Activated CD4-positive, alpha-beta memory T cell treated with anti-CD3 and anti-CD28 coated beads for 36 hours (primary cell): Measurements from ENCODE around the gene ABCA2. TPM values are rescaled to one million over a fixed set of nuclear protein-coding genes. Genes with fewer than 3 reads are reported as not detected.

Experiments
- CTCF ChIA-PET: fragments of 350-600 bp; sonication (Branson Sonifier 250); formaldehyde crosslinking; loops from one replicate; lab custom pipeline; 2021; ENCODE audit warnings: antibody characterized with exemption, inconsistent platforms; lab: Charles Lee
- POLR2A ChIA-PET: fragments of 350-600 bp; sonication (Branson Sonifier 250); formaldehyde crosslinking; loops from one replicate; lab custom pipeline; 2021; ENCODE audit warnings: antibody characterized with exemption; lab: Charles Lee
- DNase-seq: peaks from one replicate; pipeline ENCODE4 v3.0.0-alpha.2; 2020
- H3K27ac Mint-ChIP-seq: one replicate; pipeline ENCODE4 v1.8.0; 2021; ENCODE audit warnings: mixed read lengths
- H3K27me3 Mint-ChIP-seq: one replicate; pipeline ENCODE4 v1.8.0; 2021; ENCODE audit warnings: mixed read lengths
- H3K36me3 Mint-ChIP-seq: one replicate; pipeline ENCODE4 v1.8.0; 2021; ENCODE audit warnings: mixed read lengths
- H3K4me1 Mint-ChIP-seq: one replicate; pipeline ENCODE4 v1.8.0; 2021; ENCODE audit warnings: low read depth, mixed read lengths
- H3K4me3 Mint-ChIP-seq: one replicate; pipeline ENCODE4 v1.8.0; 2021; ENCODE audit warnings: mild to moderate bottlenecking, mixed read lengths
- H3K9me3 Mint-ChIP-seq: one replicate; pipeline ENCODE4 v1.8.0; 2021; ENCODE audit warnings: mixed read lengths
- intact Hi-C: fragments of 100-400 bp; cut with micrococcal nuclease; formaldehyde crosslinking; loops from one replicate; pipeline ENCODE4 v1.15.1; 2023
- total RNA-seq, 2 experiments: library from RNA; stranded (reverse); gene quantifications; one replicate each; pipeline ENCODE4 v1.2.3, GENCODE V29; 2021

ABCA2 gene
- total RNA-seq, 2 experiments from 2014 or later = 22.1 to 22.9 TPM

DNA sequence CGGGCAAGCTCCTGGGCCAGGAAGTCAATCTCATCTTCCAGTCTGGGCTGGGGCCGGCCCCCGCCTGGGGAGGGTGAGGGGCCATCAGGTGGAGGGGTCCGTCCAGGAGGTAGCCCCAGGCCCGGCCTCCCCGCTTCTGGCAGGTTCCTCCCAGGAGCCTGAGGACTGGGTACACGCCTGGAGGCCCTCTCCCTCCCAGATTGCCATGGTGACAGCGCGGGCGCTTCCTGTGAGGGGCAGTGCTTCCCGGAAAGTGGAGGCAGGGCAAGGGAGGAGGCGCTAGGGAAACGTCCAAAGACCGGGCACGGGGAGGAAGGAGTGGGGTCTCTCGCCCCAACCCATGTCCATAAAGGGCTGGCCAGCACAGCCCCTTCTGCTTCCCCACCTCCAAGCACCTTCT lies 13.1 kb upstream of the ABCA2 start:
- intact Hi-C loops = no loop called here
- POLR2A ChIA-PET = no interaction called here
- no peak overlapping the region for H3K4me3 Mint-ChIP-seq
- CTCF ChIA-PET = no interaction called here
- H3K27ac Mint-ChIP-seq = no peak overlapping the region
- no peak for DNase-seq
- H3K36me3 Mint-ChIP-seq = peaks cover 6% of the 10 kb centered on the region
- peaks cover 6% of the 10 kb centered on the region for H3K4me1 Mint-ChIP-seq
- peaks cover 10% of the 10 kb centered on the region for H3K27me3 Mint-ChIP-seq
- no peaks in the 10 kb centered on the region for H3K9me3 Mint-ChIP-seq

GRCh38 chr9:137040568-137040967 lies 12.5 kb upstream of the ABCA2 start:
- Mint-ChIP-seq H3K9me3 (no peaks in the 10 kb centered on the region), H3K4me3 (no peak overlapping the region), H3K27ac (no peak overlapping the region), H3K4me1 (peaks cover 6% of the 10 kb centered on the region), H3K36me3 (peaks cover 6% of the 10 kb centered on the region), H3K27me3 (peaks cover 10% of the 10 kb centered on the region)
- intact Hi-C loops = no loop called here
- CTCF ChIA-PET = no interaction called here
- DNase-seq = no peak
- POLR2A ChIA-PET = no interaction called here

GRCh38 chr9:137039611-137040366 lies 11.8 kb upstream of the ABCA2 start:
- H3K36me3 Mint-ChIP-seq = peaks cover 6% of the 10 kb centered on the region
- CTCF ChIA-PET = interaction anchor here (1.0 to 5.8 kb wide), 2 partner anchors 13 to 27 kb away, joined by 4 to 56 read pairs; partner anchors contain the start of gene ABCA2
- intact Hi-C loops = loop anchor here (10.0 kb wide), 1 partner anchor 95 kb away; the partner anchor contains the start of genes C8G and FBXW5
- peaks cover 8% of the 10 kb centered on the region for H3K4me1 Mint-ChIP-seq
- H3K27me3 Mint-ChIP-seq = peaks cover 5% of the 10 kb centered on the region
- H3K4me3 Mint-ChIP-seq = no peak overlapping the region
- no peaks in the 10 kb centered on the region for H3K9me3 Mint-ChIP-seq
- no peak for DNase-seq
- H3K27ac Mint-ChIP-seq = no peak overlapping the region
- POLR2A ChIA-PET = no interaction called here

DNA sequence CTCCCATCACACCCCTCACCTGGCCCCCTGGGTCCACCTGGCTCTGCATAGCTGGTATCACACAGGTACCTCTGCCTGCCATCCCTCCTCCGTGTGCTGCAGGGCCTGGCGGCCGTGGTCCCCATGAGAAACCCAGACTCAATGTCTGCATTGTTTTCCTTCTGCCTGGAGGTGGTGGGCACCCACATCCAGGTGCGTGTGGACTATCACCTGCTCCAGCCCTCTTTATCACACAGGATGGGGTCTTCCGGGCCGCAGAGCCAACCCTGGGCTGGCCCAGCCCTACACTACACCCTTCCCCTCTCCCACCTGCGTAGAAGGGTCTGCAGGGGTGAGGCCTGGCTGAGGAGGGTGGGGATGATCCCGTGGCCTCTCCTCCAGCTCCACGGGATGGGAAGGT lies 10.9 kb upstream of the ABCA2 start:
- Mint-ChIP-seq H3K9me3 (no peaks in the 10 kb centered on the region), H3K27ac (no peak overlapping the region), H3K27me3 (peaks cover 2% of the 10 kb centered on the region), H3K4me3 (no peak overlapping the region), H3K4me1 (peaks cover 12% of the 10 kb centered on the region), H3K36me3 (peaks cover 6% of the 10 kb centered on the region)
- intact Hi-C loops = loop anchor here (10.0 kb wide), 1 partner anchor 94 kb away; the partner anchor contains the start of genes C8G and FBXW5
- POLR2A ChIA-PET = no interaction called here
- no peak for DNase-seq
- CTCF ChIA-PET = interaction anchor here (1.0 to 5.8 kb wide), 2 partner anchors 12 to 28 kb away, joined by 4 to 56 read pairs; partner anchors contain the start of gene ABCA2

DNA sequence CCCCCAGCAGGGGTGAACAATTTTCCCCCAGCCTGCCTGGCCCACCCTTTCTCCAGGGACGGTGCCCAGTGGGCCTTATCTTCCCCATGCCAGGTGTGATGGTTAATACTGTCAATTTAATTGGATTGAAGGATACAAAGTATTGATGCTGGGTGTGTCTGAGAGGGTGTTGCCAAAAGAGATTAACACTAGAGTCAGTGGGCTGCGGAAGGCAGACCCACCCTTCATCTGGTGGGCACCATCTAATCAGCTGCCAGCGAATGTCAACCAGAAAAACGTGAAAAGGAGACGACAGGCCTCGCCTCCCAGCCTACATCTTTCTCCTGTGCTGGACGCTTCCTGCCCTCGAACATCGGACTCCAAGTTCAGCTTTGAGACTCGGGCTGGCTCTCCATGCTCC lies 9.4 kb upstream of the ABCA2 start:
- ChIA-PET POLR2A (no interaction called here), CTCF (interaction anchor here (0.9 to 5.8 kb wide), 5 partner anchors 10 to 90 kb away, joined by 3 to 56 read pairs (median 25); partner anchors contain the start of gene ABCA2)
- Mint-ChIP-seq H3K36me3 (peaks cover 6% of the 10 kb centered on the region), H3K9me3 (no peaks in the 10 kb centered on the region), H3K4me1 (peaks cover 22% of the 10 kb centered on the region), H3K4me3 (no peak overlapping the region), H3K27me3 (no peaks in the 10 kb centered on the region), H3K27ac (no peak overlapping the region)
- DNase-seq = no peak
- intact Hi-C loops = loop anchor here (10.0 kb wide), 1 partner anchor 93 kb away; the partner anchor contains the start of genes C8G and FBXW5

DNA sequence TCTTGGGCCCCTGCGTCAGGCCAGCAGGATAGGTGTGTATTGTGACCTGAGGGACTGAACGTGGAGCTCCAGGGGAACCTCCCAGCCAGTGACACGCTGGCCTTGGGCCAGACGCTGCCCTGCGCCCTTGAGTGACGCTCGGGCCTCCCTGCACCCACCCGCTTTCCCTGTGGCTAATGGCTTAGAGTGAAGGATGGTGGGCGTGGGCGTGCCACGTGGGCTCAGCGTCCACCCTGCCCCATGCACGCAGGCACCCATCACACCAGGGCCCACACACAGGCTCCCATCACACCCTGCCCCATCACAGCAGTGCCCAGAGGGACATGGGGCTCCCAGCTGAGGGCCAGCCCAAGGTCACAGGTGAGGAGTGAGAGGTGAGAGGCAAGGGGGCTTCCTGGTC lies 9.0 kb upstream of the ABCA2 start:
- H3K9me3 Mint-ChIP-seq = no peaks in the 10 kb centered on the region
- ChIA-PET CTCF (interaction anchor here (1.0 to 5.8 kb wide), 6 partner anchors 10 to 89 kb away, joined by 4 to 56 read pairs (median 28); partner anchors contain the start of gene ABCA2), POLR2A (no interaction called here)
- intact Hi-C loops = loop anchor here (10.0 kb wide), 1 partner anchor 92 kb away; the partner anchor contains the start of genes C8G and FBXW5
- H3K36me3 Mint-ChIP-seq = peaks cover 6% of the 10 kb centered on the region
- H3K27ac Mint-ChIP-seq = no peak overlapping the region
- H3K27me3 Mint-ChIP-seq = no peaks in the 10 kb centered on the region
- H3K4me1 Mint-ChIP-seq = peaks cover 26% of the 10 kb centered on the region
- H3K4me3 Mint-ChIP-seq = no peak overlapping the region
- DNase-seq = no peak

DNA sequence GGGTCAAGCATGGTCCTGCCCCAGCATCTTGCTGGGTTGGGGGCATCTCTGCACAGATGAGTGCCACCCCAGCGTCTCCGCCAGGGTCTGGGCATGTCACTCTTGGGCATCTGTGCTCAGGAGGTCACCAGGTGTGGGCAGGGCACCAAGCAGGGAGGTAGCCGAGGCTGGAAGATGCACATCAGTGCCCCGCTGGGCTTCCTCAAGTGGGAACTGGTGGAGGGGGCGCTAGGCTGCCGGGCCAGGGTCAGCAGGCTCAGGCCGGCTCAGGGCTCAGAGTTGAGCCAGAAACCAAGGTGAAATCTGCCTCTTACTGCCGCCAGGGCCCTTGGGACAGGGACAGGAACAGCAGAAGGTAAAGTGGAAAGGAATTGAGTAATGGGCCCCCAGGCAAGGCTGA lies 7.9 kb upstream of the ABCA2 start:
- H3K36me3 Mint-ChIP-seq = peaks cover 6% of the 10 kb centered on the region
- CTCF ChIA-PET = interaction anchor here (0.6 to 5.8 kb wide), 44 partner anchors 8 to 276 kb away, joined by 3 to 56 read pairs (median 8); partner anchors contain the start of genes ABCA2, AJM1, CLIC3 and MAN1B1
- H3K9me3 Mint-ChIP-seq = no peaks in the 10 kb centered on the region
- peaks cover 33% of the 10 kb centered on the region for H3K4me1 Mint-ChIP-seq
- POLR2A ChIA-PET = interaction anchor here (1.1 to 1.6 kb wide), 2 partner anchors 61 to 92 kb away, joined by 3 to 4 read pairs; partner anchors contain the start of gene FBXW5
- no peaks in the 10 kb centered on the region for H3K27me3 Mint-ChIP-seq
- H3K4me3 Mint-ChIP-seq = no peak overlapping the region
- intact Hi-C loops = loop anchor here (1.0 to 10.0 kb wide), 2 partner anchors 91 to 249 kb away; partner anchors contain the start of genes C8G and FBXW5
- no peak for DNase-seq
- no peak overlapping the region for H3K27ac Mint-ChIP-seq

- DNase-seq = no peak
- H3K4me3 Mint-ChIP-seq = no peak overlapping the region
- no peaks in the 10 kb centered on the region for H3K9me3 Mint-ChIP-seq
- intact Hi-C loops = loop anchor here (1.0 to 10.0 kb wide), 2 partner anchors 91 to 248 kb away; partner anchors contain the start of genes C8G and FBXW5
- CTCF ChIA-PET = interaction anchor here (0.6 to 5.8 kb wide), 59 partner anchors 8 to 327 kb away, joined by 3 to 56 read pairs (median 5); partner anchors contain the start of genes ABCA2, AJM1, ANAPC2 and CLIC3
- peaks cover 37% of the 10 kb centered on the region for H3K4me1 Mint-ChIP-seq
- no peaks in the 10 kb centered on the region for H3K27me3 Mint-ChIP-seq
- H3K27ac Mint-ChIP-seq = no peak overlapping the region
- peaks cover 6% of the 10 kb centered on the region for H3K36me3 Mint-ChIP-seq
- POLR2A ChIA-PET = interaction anchor here (0.9 to 1.6 kb wide), 6 partner anchors 9 to 228 kb away, joined by 3 to 12 read pairs (median 4); partner anchors contain the start of genes FBXW5 and PAXX
Observed at GRCh38 chr9:137035507-137035834, 7.4 kb upstream of the ABCA2 start.

DNA sequence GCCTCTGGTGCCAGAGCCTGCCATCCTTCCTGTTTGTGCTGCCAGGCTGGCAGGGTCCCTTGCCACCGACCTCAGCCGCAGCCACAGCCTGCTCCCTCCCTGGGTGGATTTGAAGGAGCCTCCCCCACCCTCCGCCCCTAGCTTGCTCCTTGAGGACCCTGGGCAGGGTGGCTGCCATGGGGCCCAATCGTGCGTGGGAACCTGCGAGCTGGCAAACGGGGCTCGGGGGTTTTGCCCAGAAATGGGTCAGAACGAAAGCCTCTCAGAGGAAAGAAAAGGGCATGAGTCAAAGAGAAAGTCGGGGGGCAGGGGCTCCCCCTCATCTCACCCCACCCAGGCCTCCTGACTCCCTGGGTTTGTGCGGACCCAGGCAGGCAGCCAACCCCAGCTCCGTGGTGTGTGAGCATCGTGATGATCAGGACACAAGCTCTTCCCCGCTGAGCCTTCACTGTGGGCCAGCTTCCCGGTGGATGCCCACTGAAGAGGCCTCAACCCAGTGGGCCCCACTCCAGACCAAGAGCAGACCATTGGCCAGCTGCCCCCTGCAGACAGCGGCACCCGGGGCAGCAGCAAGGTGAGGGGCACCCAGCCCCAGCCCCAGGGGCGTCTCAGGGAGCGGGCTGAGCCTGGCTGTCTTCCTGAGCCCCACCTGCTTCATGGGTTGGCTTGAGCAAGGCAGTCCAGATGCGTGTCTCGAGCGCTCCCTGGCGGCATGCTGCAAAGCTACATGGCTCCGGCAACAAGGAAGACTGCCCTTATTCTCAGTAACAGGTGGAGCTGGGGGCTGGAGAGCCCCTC lies 6.9 kb upstream of the ABCA2 start:
- Mint-ChIP-seq H3K27ac (peak overlapping the region; percentile 89), H3K4me1 (peaks cover 43% of the 10 kb centered on the region), H3K27me3 (no peaks in the 10 kb centered on the region), H3K9me3 (no peaks in the 10 kb centered on the region), H3K36me3 (peaks cover 6% of the 10 kb centered on the region), H3K4me3 (peak overlapping the region; percentile 61)
- POLR2A ChIA-PET = interaction anchor here (0.6 to 1.6 kb wide), 7 partner anchors 9 to 228 kb away, joined by 3 to 12 read pairs (median 4); partner anchors contain the start of genes FBXW5 and PAXX
- CTCF ChIA-PET = interaction anchor here (0.6 to 5.8 kb wide), 62 partner anchors 8 to 327 kb away, joined by 3 to 56 read pairs (median 5); partner anchors contain the start of genes ABCA2, AJM1, ANAPC2 and CLIC3
- intact Hi-C loops = loop anchor here (1.0 to 10.0 kb wide), 3 partner anchors 38 to 248 kb away; partner anchors contain the start of genes C8G, CLIC3 and FBXW5
- DNase-seq = peak; percentile 93

DNA sequence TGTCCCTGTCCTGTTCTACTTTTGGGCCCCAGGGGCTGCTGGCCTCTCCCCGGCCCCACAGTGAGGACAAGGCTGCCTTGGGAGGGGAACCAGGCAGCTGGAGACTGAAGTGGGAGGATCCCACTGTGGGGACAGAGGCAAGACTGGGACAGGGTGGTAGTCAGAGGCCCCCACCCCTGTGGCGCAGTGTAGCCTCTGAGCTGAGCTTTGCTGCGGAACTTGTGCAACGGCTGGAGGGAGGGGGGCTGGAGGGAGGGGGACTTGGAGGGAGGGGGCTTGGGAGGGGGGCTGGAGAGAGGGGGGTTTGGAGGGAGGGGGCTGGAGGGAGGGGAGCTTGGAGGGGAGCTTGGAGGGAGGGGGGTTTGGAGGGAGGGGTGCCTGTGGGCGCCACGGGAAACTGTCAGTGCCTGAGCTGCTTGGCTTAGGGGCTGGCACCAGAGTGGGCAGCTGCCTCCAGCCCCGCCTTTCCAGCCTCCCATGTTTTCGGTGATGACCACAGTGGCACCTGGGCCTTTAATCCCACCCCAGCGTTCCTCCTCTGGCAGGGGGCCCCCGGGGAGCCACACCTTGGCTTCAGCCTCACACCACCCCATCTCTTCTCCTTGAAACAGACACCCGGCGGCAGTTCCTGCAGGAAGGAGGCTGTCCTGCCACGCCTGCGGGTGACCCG lies 6.1 kb upstream of the ABCA2 start:
- peak overlapping the region; percentile 61 for H3K4me3 Mint-ChIP-seq
- POLR2A ChIA-PET = interaction anchor here (0.6 to 1.6 kb wide), 6 partner anchors 34 to 227 kb away, joined by 3 to 12 read pairs (median 4); partner anchors contain the start of genes FBXW5 and PAXX
- H3K36me3 Mint-ChIP-seq = peaks cover 5% of the 10 kb centered on the region
- H3K4me1 Mint-ChIP-seq = peaks cover 50% of the 10 kb centered on the region
- CTCF ChIA-PET = interaction anchor here (0.6 to 5.8 kb wide), 46 partner anchors 7 to 326 kb away, joined by 3 to 56 read pairs (median 8); partner anchors contain the start of genes ABCA2, AJM1, ANAPC2 and CLIC3
- H3K27me3 Mint-ChIP-seq = no peaks in the 10 kb centered on the region
- peak overlapping the region; percentile 89 for H3K27ac Mint-ChIP-seq
- H3K9me3 Mint-ChIP-seq = no peaks in the 10 kb centered on the region
- DNase-seq = no peak
- intact Hi-C loops = loop anchor here (5.0 to 10.0 kb wide), 2 partner anchors 37 to 89 kb away; partner anchors contain the start of genes C8G, CLIC3 and FBXW5
